H9 (cell line): ENCODE data around the gene DNAH11. TPM values are rescaled to one million over a fixed set of nuclear protein-coding genes. Genes with fewer than 3 reads are reported as not detected.

Source experiments
- DNase-seq: peaks from one replicate; pipeline ENCODE4 v3.0.0-alpha.2; 2017
- H2AFZ ChIP-seq: one replicate; pipeline ENCODE4 v1.6.1; 2013; ENCODE audit warnings: mild to moderate bottlenecking, low read length, control low read depth, moderate library complexity
- H2AK5ac ChIP-seq: 2 replicates; pipeline ENCODE4 v1.6.1; 2013; ENCODE audit warnings: low read length, control low read depth, mixed read lengths; ENCODE audit not compliant: insufficient read length
- H2BK120ac ChIP-seq: one replicate; pipeline ENCODE4 v1.6.1; 2013; ENCODE audit warnings: low read depth, mild to moderate bottlenecking, low read length, control low read depth, inconsistent platforms; ENCODE audit not compliant: poor library complexity, severe bottlenecking
- H2BK12ac ChIP-seq: 2 replicates; pipeline ENCODE4 v1.6.1; 2013; ENCODE audit warnings: low read length, control low read depth, mixed read lengths, low read depth; ENCODE audit not compliant: insufficient read length
- H2BK15ac ChIP-seq: 2 replicates; pipeline ENCODE4 v1.6.1; 2013; ENCODE audit warnings: low read depth, low read length, control low read depth
- H2BK20ac ChIP-seq: one replicate; pipeline ENCODE4 v1.6.1; 2013; ENCODE audit warnings: low read depth, mild to moderate bottlenecking, low read length, control low read depth, inconsistent platforms; ENCODE audit not compliant: poor library complexity, severe bottlenecking
- H2BK5ac ChIP-seq: 2 replicates; pipeline ENCODE4 v1.6.1; 2013; ENCODE audit warnings: low read length, control low read depth, mixed read lengths; ENCODE audit not compliant: insufficient read length
- H3K14ac ChIP-seq: 2 replicates; pipeline ENCODE4 v1.6.1; 2013; ENCODE audit warnings: low read length, control low read depth; ENCODE audit not compliant: insufficient read depth
- H3K18ac ChIP-seq: 2 replicates; pipeline ENCODE4 v1.6.1; 2013; ENCODE audit warnings: low read depth, mild to moderate bottlenecking, mixed read lengths, low read length, control low read depth; ENCODE audit not compliant: insufficient read length
- H3K23ac ChIP-seq: 2 replicates; pipeline ENCODE4 v1.6.1; 2013; ENCODE audit warnings: low read length, control low read depth, mixed read lengths, low read depth; ENCODE audit not compliant: insufficient read length
- H3K23me2 ChIP-seq: 2 replicates; pipeline ENCODE4 v1.6.1; 2013; ENCODE audit warnings: low read depth, mild to moderate bottlenecking, mixed read lengths, low read length, control low read depth; ENCODE audit not compliant: insufficient read length, poor library complexity, severe bottlenecking
- H3K27ac ChIP-seq: 2 replicates; pipeline ENCODE4 v1.5.1; 2013; ENCODE audit warnings: low read length, control low read depth, mixed read lengths, low read depth; ENCODE audit not compliant: insufficient read length
- H3K27me3 ChIP-seq: 2 replicates; pipeline ENCODE4 v1.6.1; 2013; ENCODE audit warnings: low read length, control low read depth, inconsistent platforms; ENCODE audit not compliant: insufficient read depth
- H3K4ac ChIP-seq: 2 replicates; pipeline ENCODE4 v1.6.1; 2013; ENCODE audit warnings: low read depth, mild to moderate bottlenecking, control low read depth, inconsistent platforms, low read length, moderate library complexity
- H3K4me1 ChIP-seq: 2 replicates; pipeline ENCODE4 v1.6.1; 2013; ENCODE audit warnings: low read length, control low read depth, inconsistent platforms; ENCODE audit not compliant: insufficient read depth
- H3K4me2 ChIP-seq: 2 replicates; pipeline ENCODE4 v1.6.1; 2013; ENCODE audit warnings: low read length, control low read depth, mixed read lengths; ENCODE audit not compliant: insufficient read length, insufficient read depth
- H3K56ac ChIP-seq: 2 replicates; pipeline ENCODE4 v1.6.1; 2013; ENCODE audit warnings: low read depth, mild to moderate bottlenecking, mixed read lengths, low read length, control low read depth; ENCODE audit not compliant: insufficient read length
- H3K79me1 ChIP-seq: 2 replicates; pipeline ENCODE4 v1.6.1; 2013; ENCODE audit warnings: low read depth, mild to moderate bottlenecking, moderate library complexity, low read length, control low read depth, inconsistent platforms; ENCODE audit not compliant: insufficient read depth, poor library complexity, severe bottlenecking
- H3K79me2 ChIP-seq: 2 replicates; pipeline ENCODE4 v1.6.1; 2013; ENCODE audit warnings: low read length, control low read depth, inconsistent platforms; ENCODE audit not compliant: insufficient read depth
- H3K9ac ChIP-seq: 2 replicates; pipeline ENCODE4 v1.6.1; 2013; ENCODE audit warnings: low read length, control low read depth, mixed read lengths; ENCODE audit not compliant: insufficient read length; ENCODE audit errors: extremely low read depth
- H3K9me3 ChIP-seq: one replicate; pipeline ENCODE4 v1.6.1; 2013; ENCODE audit warnings: low read depth, low read length, inconsistent platforms; ENCODE audit not compliant: control insufficient read depth
- H3T11ph ChIP-seq: one replicate; pipeline ENCODE4 v1.6.1; 2013; ENCODE audit warnings: mild to moderate bottlenecking, low read length, control low read depth, inconsistent platforms
- H4K20me1 ChIP-seq: one replicate; pipeline ENCODE4 v1.6.1; 2013; ENCODE audit not compliant: control insufficient read depth, insufficient read length, insufficient read depth
- H4K5ac ChIP-seq: 2 replicates; pipeline ENCODE4 v1.6.1; 2013; ENCODE audit warnings: low read depth, mild to moderate bottlenecking, mixed read lengths, low read length, control low read depth; ENCODE audit not compliant: insufficient read length
- H4K8ac ChIP-seq: replicated peaks from 2 replicates; pipeline ENCODE4 v1.6.1; 2013; ENCODE audit warnings: low read length, control low read depth, mixed read lengths, low read depth; ENCODE audit not compliant: insufficient read length
- H4K91ac ChIP-seq: 2 replicates; pipeline ENCODE4 v1.6.1; 2013; ENCODE audit warnings: low read depth, mild to moderate bottlenecking, moderate library complexity, mixed read lengths, low read length, control low read depth; ENCODE audit not compliant: insufficient read length
- H3K27ac Mint-ChIP-seq, 3 experiments: 2 replicates in 2 of 3; 3 replicates in 1 of 3; pipeline ENCODE4 v1.8.0; 2020 to 2021; ENCODE audit warnings: mixed read lengths in 3 of 3, mild to moderate bottlenecking in 1 of 3, moderate library complexity in 1 of 3
- H3K27me3 Mint-ChIP-seq: 2 replicates; pipeline ENCODE4 v1.8.0; 2021; ENCODE audit warnings: low read depth, mild to moderate bottlenecking, moderate library complexity, mixed read lengths
- H3K36me3 Mint-ChIP-seq, 3 experiments: 2 replicates in 2 of 3; 3 replicates in 1 of 3; pipeline ENCODE4 v1.8.0; 2020 to 2021; ENCODE audit warnings: low read depth in 3 of 3, mixed read lengths in 3 of 3; ENCODE audit not compliant: insufficient read depth in 1 of 3
- H3K4me1 Mint-ChIP-seq, 2 experiments: 2 replicates each; pipeline ENCODE4 v1.8.0; 2020; ENCODE audit warnings: mixed read lengths in 2 of 2
- H3K4me3 Mint-ChIP-seq, 2 experiments: 2 replicates in 1 of 2; 3 replicates in 1 of 2; pipeline ENCODE4 v1.8.0; 2020 to 2021; ENCODE audit warnings: mild to moderate bottlenecking in 2 of 2, mixed read lengths in 2 of 2, moderate library complexity in 1 of 2
- H3K9me3 Mint-ChIP-seq, 2 experiments: 2 replicates in 1 of 2; 3 replicates in 1 of 2; pipeline ENCODE4 v1.8.0; 2020; ENCODE audit warnings: mild to moderate bottlenecking in 2 of 2, mixed read lengths in 2 of 2, moderate library complexity in 1 of 2
- WGBS: extraction: QIAGEN DNeasy Blood & Tissue Kit; methylation state at CpG from one replicate; pipeline ENCODE4 v1.1.7; 2013; ENCODE audit warnings: missing lambda C conversion rate, low lambda C conversion rate, mixed read lengths; ENCODE audit not compliant: insufficient read length; ENCODE audit errors: extremely low coverage; 5-methylcytosine and 5-hydroxymethylcytosine counted together
- total RNA-seq: library from RNA; stranded (reverse); gene quantifications from 2 replicates; pipeline ENCODE4 v1.2.1, GENCODE V29; 2021
- TF ChIP-seq, protein P1 (sequence below): fragments of 200-600 bp; sonication (generic); conservative IDR thresholded peaks from 3 replicates; pipeline ENCODE4 v1.8.0; 2021; ENCODE audit warnings: antibody characterized with exemption, mild to moderate bottlenecking

DNAH11 gene
- total RNA-seq, 1 experiment from 2014 or later, result 2.5 TPM

- no CpG with 5 or more reads among the region's 4 CpGs for WGBS
- H3K9me3 ChIP-seq, result no peaks in the 10 kb centered on the region
- H4K20me1 ChIP-seq, result no peaks in the 10 kb centered on the region
- no peak overlapping the region for H4K5ac ChIP-seq
- H2BK120ac ChIP-seq, result no peak overlapping the region
- no peak overlapping the region for H2BK12ac ChIP-seq
- no peak overlapping the region for H2AK5ac ChIP-seq
- H3K79me2 ChIP-seq, result no peaks in the 10 kb centered on the region
- H3K79me1 ChIP-seq, result no peaks in the 10 kb centered on the region
- no peak overlapping the region for H3K27ac Mint-ChIP-seq
- no peak overlapping the region for H2BK20ac ChIP-seq
- peaks cover 7% of the 10 kb centered on the region; the same call in 1 of the 2 replicates for H3K4me1 ChIP-seq
- H4K8ac ChIP-seq, result no peak overlapping the region
- H3K4me1 Mint-ChIP-seq, result peaks cover 18 to 19% of the 10 kb centered on the region in 2 experiments
- no peak overlapping the region for H3K4ac ChIP-seq
- H3K23ac ChIP-seq, result no peak overlapping the region
- H3K56ac ChIP-seq, result no peak overlapping the region
- H2AFZ ChIP-seq, result no peak overlapping the region
- no peak overlapping the region for H2BK5ac ChIP-seq
- H2BK15ac ChIP-seq, result no peak overlapping the region
- H3K4me2 ChIP-seq, result no peak overlapping the region
- no peak overlapping the region for H3K9ac ChIP-seq
- no peak for DNase-seq
- H3K9me3 Mint-ChIP-seq, result no peaks in the 10 kb centered on the region
- no peak overlapping the region for H3K4me3 Mint-ChIP-seq
- no peaks in the 10 kb centered on the region for H3K27me3 Mint-ChIP-seq
- no peak overlapping the region for H3K18ac ChIP-seq
- H3K23me2 ChIP-seq, result no peaks in the 10 kb centered on the region
- H3T11ph ChIP-seq, result no peak overlapping the region
- TF ChIP-seq, protein P1, sequence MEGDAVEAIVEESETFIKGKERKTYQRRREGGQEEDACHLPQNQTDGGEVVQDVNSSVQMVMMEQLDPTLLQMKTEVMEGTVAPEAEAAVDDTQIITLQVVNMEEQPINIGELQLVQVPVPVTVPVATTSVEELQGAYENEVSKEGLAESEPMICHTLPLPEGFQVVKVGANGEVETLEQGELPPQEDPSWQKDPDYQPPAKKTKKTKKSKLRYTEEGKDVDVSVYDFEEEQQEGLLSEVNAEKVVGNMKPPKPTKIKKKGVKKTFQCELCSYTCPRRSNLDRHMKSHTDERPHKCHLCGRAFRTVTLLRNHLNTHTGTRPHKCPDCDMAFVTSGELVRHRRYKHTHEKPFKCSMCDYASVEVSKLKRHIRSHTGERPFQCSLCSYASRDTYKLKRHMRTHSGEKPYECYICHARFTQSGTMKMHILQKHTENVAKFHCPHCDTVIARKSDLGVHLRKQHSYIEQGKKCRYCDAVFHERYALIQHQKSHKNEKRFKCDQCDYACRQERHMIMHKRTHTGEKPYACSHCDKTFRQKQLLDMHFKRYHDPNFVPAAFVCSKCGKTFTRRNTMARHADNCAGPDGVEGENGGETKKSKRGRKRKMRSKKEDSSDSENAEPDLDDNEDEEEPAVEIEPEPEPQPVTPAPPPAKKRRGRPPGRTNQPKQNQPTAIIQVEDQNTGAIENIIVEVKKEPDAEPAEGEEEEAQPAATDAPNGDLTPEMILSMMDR, result no peak
- H3K14ac ChIP-seq, result no peak overlapping the region
- no peak overlapping the region for H4K91ac ChIP-seq
- no peaks in the 10 kb centered on the region for H3K27me3 ChIP-seq
- no peak overlapping the region for H3K27ac ChIP-seq
- no peaks in the 10 kb centered on the region for H3K36me3 Mint-ChIP-seq
Observed at GRCh38 chr7:21886396-21886795, 343.6 kb downstream of the DNAH11 start.
